Gastroesophageal sphincter (tissue), 3 donors: Measurements from ENCODE around the gene ARHGAP44.
A peak's percentile ranks its signal among the peaks of the same experiment; 100 is the strongest.

Experiments used
- POLR2A ChIP-seq, 2 donors: fragments of 450-650 bp; IDR thresholded peaks; one replicate each; pipeline ENCODE4 v1.6.1; 2017; ENCODE audit warnings: antibody characterized with exemption in 2 of 2, mild to moderate bottlenecking in 2 of 2, moderate library complexity in 1 of 2
- TF ChIP-seq, protein P1 (sequence below), 4 experiments: fragments of 200-600 bp in 2 of 4; fragments of 450-650 bp in 2 of 4; sonication (generic) in 1 of 4; IDR thresholded peaks; one replicate each; pipeline ENCODE4 v1.5.1; 2017 to 2019; ENCODE audit warnings: antibody characterized with exemption in 4 of 4, mild to moderate bottlenecking in 2 of 4, moderate library complexity in 2 of 4

DNA sequence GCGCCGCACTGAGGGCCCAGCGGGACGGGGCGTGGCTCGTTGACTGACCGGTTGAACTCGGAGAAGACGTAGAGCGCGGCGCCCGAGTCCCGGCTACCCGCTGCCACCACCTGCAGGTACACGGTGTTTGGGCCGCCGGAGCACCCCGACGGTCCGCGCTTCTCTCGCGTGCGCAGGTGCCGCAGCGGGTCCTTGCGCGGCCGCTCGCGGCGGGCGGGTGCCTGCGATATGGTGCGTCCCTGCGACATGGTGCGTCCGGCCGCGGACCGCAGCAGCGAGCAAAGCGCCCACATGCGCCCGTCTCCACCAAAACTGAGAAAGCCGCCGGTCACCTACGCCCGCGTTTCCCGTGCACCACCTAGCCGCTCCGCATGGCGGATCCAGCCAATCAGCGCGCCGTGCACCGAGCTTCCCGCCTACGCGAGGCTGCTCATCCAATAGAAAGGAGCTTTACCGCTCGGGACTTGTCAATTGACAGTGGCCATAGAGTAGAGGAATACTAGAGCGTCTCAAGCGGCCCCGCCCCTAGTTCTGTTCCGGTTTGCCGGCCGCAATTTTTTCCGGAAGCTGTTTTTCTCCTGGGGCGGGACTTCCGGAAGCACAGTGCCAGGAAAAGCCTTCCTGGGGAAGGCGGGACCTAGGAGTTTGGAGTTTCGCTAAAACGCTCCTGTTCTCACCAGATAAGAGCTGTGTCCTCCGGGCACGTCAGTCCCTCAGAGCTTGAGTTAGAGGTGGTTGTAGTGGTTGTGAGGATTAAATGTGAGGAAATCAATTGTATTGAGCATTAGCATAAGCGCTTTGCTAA is 228.6 kb downstream of the ARHGAP44 start, which contains the start of gene ELAC2:
- TF ChIP-seq POLR2A (IDR thresholded peaks at IDR 0.05), result peak; percentile 23 to 48
- TF ChIP-seq, protein P1, sequence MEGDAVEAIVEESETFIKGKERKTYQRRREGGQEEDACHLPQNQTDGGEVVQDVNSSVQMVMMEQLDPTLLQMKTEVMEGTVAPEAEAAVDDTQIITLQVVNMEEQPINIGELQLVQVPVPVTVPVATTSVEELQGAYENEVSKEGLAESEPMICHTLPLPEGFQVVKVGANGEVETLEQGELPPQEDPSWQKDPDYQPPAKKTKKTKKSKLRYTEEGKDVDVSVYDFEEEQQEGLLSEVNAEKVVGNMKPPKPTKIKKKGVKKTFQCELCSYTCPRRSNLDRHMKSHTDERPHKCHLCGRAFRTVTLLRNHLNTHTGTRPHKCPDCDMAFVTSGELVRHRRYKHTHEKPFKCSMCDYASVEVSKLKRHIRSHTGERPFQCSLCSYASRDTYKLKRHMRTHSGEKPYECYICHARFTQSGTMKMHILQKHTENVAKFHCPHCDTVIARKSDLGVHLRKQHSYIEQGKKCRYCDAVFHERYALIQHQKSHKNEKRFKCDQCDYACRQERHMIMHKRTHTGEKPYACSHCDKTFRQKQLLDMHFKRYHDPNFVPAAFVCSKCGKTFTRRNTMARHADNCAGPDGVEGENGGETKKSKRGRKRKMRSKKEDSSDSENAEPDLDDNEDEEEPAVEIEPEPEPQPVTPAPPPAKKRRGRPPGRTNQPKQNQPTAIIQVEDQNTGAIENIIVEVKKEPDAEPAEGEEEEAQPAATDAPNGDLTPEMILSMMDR (IDR thresholded peaks at IDR 0.05), result peak in 3 of 4 experiments; percentile 16 to 38 (median 25)
